IPS DF 19.7 (cell line): ENCODE measurements around the gene ZNF276.

Experiments used
- DNase-seq: peaks from one replicate; pipeline ENCODE4 v3.0.0-alpha.2; 2013; ENCODE audit warnings: low read depth, low spot score

ZNF276 gene

GRCh38 chr16:89711601-89712273 is 9.6 kb upstream of the ZNF276 start:
- no peak for DNase-seq

- DNase-seq = no peak
Measured at GRCh38 chr16:89712274-89712781, 9.0 kb upstream of the ZNF276 start.

GRCh38 chr16:89716493-89716892 is 4.8 kb upstream of the ZNF276 start:
- no peak for DNase-seq

GRCh38 chr16:89716916-89717687 is 4.2 kb upstream of the ZNF276 start:
- DNase-seq = no peak

- DNase-seq = no peak
Measured at GRCh38 chr16:89717688-89718505, 3.4 kb upstream of the ZNF276 start.

- DNase-seq = no peak
Measured at GRCh38 chr16:89720551-89720812, 855 bp upstream of the ZNF276 start.

GRCh38 chr16:89721546-89722391 is 432 bp downstream of the ZNF276 start:
- DNase-seq = no peak

GRCh38 chr16:89722392-89723278 is 1.3 kb downstream of the ZNF276 start:
- DNase-seq = no peak

GRCh38 chr16:89723279-89724250 is 2.2 kb downstream of the ZNF276 start:
- no peak for DNase-seq

GRCh38 chr16:89727406-89728120 is 6.2 kb downstream of the ZNF276 start:
- DNase-seq = no peak

GRCh38 chr16:89729293-89729692 is 8.0 kb downstream of the ZNF276 start:
- no peak for DNase-seq

- DNase-seq = no peak
Measured at GRCh38 chr16:89729863-89730593, 8.7 kb downstream of the ZNF276 start.

- no peak for DNase-seq
Measured at GRCh38 chr16:89730610-89731234, 9.4 kb downstream of the ZNF276 start.

GRCh38 chr16:89732142-89732917 is 11.0 kb downstream of the ZNF276 start:
- no peak for DNase-seq

GRCh38 chr16:89732918-89733242 is 11.5 kb downstream of the ZNF276 start:
- DNase-seq = no peak

GRCh38 chr16:89733322-89733721 is 12.0 kb downstream of the ZNF276 start:
- DNase-seq = no peak

GRCh38 chr16:89733792-89734191 is 12.5 kb downstream of the ZNF276 start:
- no peak for DNase-seq
